Suppressor macrophage (primary cell): ENCODE measurements around the gene POU2AF2.

Source experiments
- DNase-seq, 4 experiments: peaks; one replicate each; pipeline ENCODE4 v3.0.0-alpha.2; 2020 to 2022

The POU2AF2 gene

GRCh38 chr11:111334532-111335502 lies 89.3 kb downstream of the POU2AF2 start:
- no peak for DNase-seq

DNA sequence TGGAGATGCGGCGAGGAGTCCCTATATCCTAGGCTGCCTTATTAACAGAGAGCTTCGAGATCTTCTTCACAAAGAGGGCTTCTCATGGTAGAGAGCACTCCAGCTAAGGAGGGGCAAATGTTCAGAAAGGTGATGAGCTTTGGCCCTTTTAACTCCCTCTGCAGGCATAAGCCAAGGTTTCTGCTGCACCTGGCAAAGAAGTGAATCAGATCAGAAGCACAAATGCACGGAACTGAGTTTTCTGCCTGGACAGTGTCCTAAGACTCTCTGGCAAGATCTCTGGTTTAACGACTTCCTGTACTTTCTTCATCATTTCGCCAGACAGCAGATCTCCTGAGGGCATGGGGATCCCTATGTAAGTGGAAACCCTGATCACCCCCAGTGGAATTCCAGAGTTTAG lies 90.0 kb downstream of the POU2AF2 start:
- no peak for DNase-seq
